ENCODE results near the gene RWDD2A.

Gene RWDD2A

GRCh38 chr6:83215131-83216047, 22.2 kb downstream of the RWDD2A start:
- Histone ChIP-seq H2BK12ac (ENCODE audit: low read length in 2 of 2) (no peak overlapping the region), H3K4ac (ENCODE audit: low read depth in 1 of 2, low read length in 2 of 2) (no peak overlapping the region), H3K18ac (ENCODE audit: low read depth in 1 of 2, low read length in 2 of 2) (no peak overlapping the region), H3K36me3 (ENCODE audit: control insufficient read depth in 1 of 2, insufficient read depth in 2 of 2, low read depth in 1 of 2, low read length in 2 of 2) (peaks cover 0 to 21% of the 10 kb centered on the region in 2 experiments), H3K27me3 (ENCODE audit: control insufficient read depth in 1 of 2, insufficient read depth in 1 of 2, low read length in 2 of 2) (no peaks in the 10 kb centered on the region), H2AFZ (ENCODE audit: low read depth, low read length) (no peak overlapping the region), H3K9ac (ENCODE audit: low read length) (peak overlapping the region; percentile 76), H2BK15ac (ENCODE audit: low read depth, poor library complexity, severe bottlenecking) (no peak overlapping the region), H3K14ac (ENCODE audit: low read length in 2 of 2) (no peak overlapping the region), H3K27ac (ENCODE audit: low read length, poor library complexity, severe bottlenecking) (peak overlapping the region; percentile 4), H2BK120ac (ENCODE audit: low read depth, low read length) (no peak overlapping the region), H3K4me3 (ENCODE audit: insufficient read depth in 1 of 2, low read depth in 1 of 2, low read length in 2 of 2) (no peak overlapping the region), H3K4me1 (ENCODE audit: control insufficient read depth, insufficient read depth, low read depth, low read length) (no peaks in the 10 kb centered on the region), H3K79me1 (replicated peaks; ENCODE audit: low read length, poor library complexity, severe bottlenecking) (no peaks in the 10 kb centered on the region), H2AK5ac (ENCODE audit: low read length, severe bottlenecking) (no peak overlapping the region), H4K91ac (ENCODE audit: low read length) (no peak overlapping the region), H3K23ac (ENCODE audit: low read length in 2 of 2) (no peak overlapping the region), H2BK5ac (ENCODE audit: low read depth, low read length, poor library complexity, severe bottlenecking) (no peak overlapping the region), H3K4me2 (ENCODE audit: low read length, poor library complexity, severe bottlenecking) (no peak overlapping the region), H3K9me3 (ENCODE audit: control insufficient read depth, low read length) (no peaks in the 10 kb centered on the region), H4K8ac (ENCODE audit: low read length) (no peak overlapping the region)
- WGBS = 49% methylated on average over 6 of the region's 7 CpGs
- DNase-seq = peak; percentile 83

- no peak overlapping the region for H3K14ac ChIP-seq (ENCODE audit: low read length in 2 of 2)
- H3K4me1 ChIP-seq (ENCODE audit: control insufficient read depth, insufficient read depth, low read depth, low read length) = no peaks in the 10 kb centered on the region
- H3K9me3 ChIP-seq (ENCODE audit: control insufficient read depth, low read length) = no peaks in the 10 kb centered on the region
- no peak for DNase-seq
- no peaks in the 10 kb centered on the region for H3K79me1 ChIP-seq (replicated peaks; ENCODE audit: low read length, poor library complexity, severe bottlenecking)
- no peak overlapping the region for H3K4ac ChIP-seq (ENCODE audit: low read depth in 1 of 2, low read length in 2 of 2)
- no peak overlapping the region for H4K91ac ChIP-seq (ENCODE audit: low read length)
- H4K8ac ChIP-seq (ENCODE audit: low read length) = no peak overlapping the region
- no peak overlapping the region for H2AFZ ChIP-seq (ENCODE audit: low read depth, low read length)
- no peak overlapping the region for H2AK5ac ChIP-seq (ENCODE audit: low read length, severe bottlenecking)
- no peak overlapping the region for H3K4me3 ChIP-seq (ENCODE audit: insufficient read depth in 1 of 2, low read depth in 1 of 2, low read length in 2 of 2)
- no peak overlapping the region for H2BK120ac ChIP-seq (ENCODE audit: low read depth, low read length)
- no peak overlapping the region for H3K9ac ChIP-seq (ENCODE audit: low read length)
- H3K36me3 ChIP-seq (ENCODE audit: control insufficient read depth in 1 of 2, insufficient read depth in 2 of 2, low read depth in 1 of 2, low read length in 2 of 2) = peaks cover 0 to 11% of the 10 kb centered on the region in 2 experiments
- H2BK15ac ChIP-seq (ENCODE audit: low read depth, poor library complexity, severe bottlenecking) = no peak overlapping the region
- H3K18ac ChIP-seq (ENCODE audit: low read depth in 1 of 2, low read length in 2 of 2) = no peak overlapping the region
- no peak overlapping the region for H3K23ac ChIP-seq (ENCODE audit: low read length in 2 of 2)
- no peak overlapping the region for H2BK5ac ChIP-seq (ENCODE audit: low read depth, low read length, poor library complexity, severe bottlenecking)
- H3K27me3 ChIP-seq (ENCODE audit: control insufficient read depth in 1 of 2, insufficient read depth in 1 of 2, low read length in 2 of 2) = no peaks in the 10 kb centered on the region
- no peak overlapping the region for H3K27ac ChIP-seq (ENCODE audit: low read length, poor library complexity, severe bottlenecking)
- no peak overlapping the region for H3K4me2 ChIP-seq (ENCODE audit: low read length, poor library complexity, severe bottlenecking)
- no peak overlapping the region for H2BK12ac ChIP-seq (ENCODE audit: low read length in 2 of 2)
Measured at GRCh38 chr6:83216806-83217205, 23.6 kb downstream of the RWDD2A start.

- Histone ChIP-seq H3K79me1 (replicated peaks; ENCODE audit: low read length, poor library complexity, severe bottlenecking) (no peaks in the 10 kb centered on the region), H3K9ac (ENCODE audit: low read length) (no peak overlapping the region), H2AK5ac (ENCODE audit: low read length, severe bottlenecking) (no peak overlapping the region), H3K4me3 (ENCODE audit: insufficient read depth in 1 of 2, low read depth in 1 of 2, low read length in 2 of 2) (no peak overlapping the region), H3K27ac (ENCODE audit: low read length, poor library complexity, severe bottlenecking) (no peak overlapping the region), H4K8ac (ENCODE audit: low read length) (no peak overlapping the region), H3K4me2 (ENCODE audit: low read length, poor library complexity, severe bottlenecking) (no peak overlapping the region), H4K91ac (ENCODE audit: low read length) (no peak overlapping the region), H3K4ac (ENCODE audit: low read depth in 1 of 2, low read length in 2 of 2) (no peak overlapping the region), H3K36me3 (ENCODE audit: control insufficient read depth in 1 of 2, insufficient read depth in 2 of 2, low read depth in 1 of 2, low read length in 2 of 2) (peaks cover 0 to 19% of the 10 kb centered on the region in 2 experiments), H3K9me3 (ENCODE audit: control insufficient read depth, low read length) (no peaks in the 10 kb centered on the region), H3K18ac (ENCODE audit: low read depth in 1 of 2, low read length in 2 of 2) (no peak overlapping the region), H2BK5ac (ENCODE audit: low read depth, low read length, poor library complexity, severe bottlenecking) (no peak overlapping the region), H3K4me1 (ENCODE audit: control insufficient read depth, insufficient read depth, low read depth, low read length) (no peaks in the 10 kb centered on the region), H3K23ac (ENCODE audit: low read length in 2 of 2) (no peak overlapping the region), H3K14ac (ENCODE audit: low read length in 2 of 2) (no peak overlapping the region), H2BK12ac (ENCODE audit: low read length in 2 of 2) (no peak overlapping the region), H2BK120ac (ENCODE audit: low read depth, low read length) (no peak overlapping the region), H3K27me3 (ENCODE audit: control insufficient read depth in 1 of 2, insufficient read depth in 1 of 2, low read length in 2 of 2) (no peaks in the 10 kb centered on the region), H2BK15ac (ENCODE audit: low read depth, poor library complexity, severe bottlenecking) (no peak overlapping the region), H2AFZ (ENCODE audit: low read depth, low read length) (no peak overlapping the region)
- WGBS = 100% methylated on average over 1 of the region's 3 CpGs
- no peak for DNase-seq
Measured at GRCh38 chr6:83218646-83219045, 25.5 kb downstream of the RWDD2A start.

- H3K9ac ChIP-seq (ENCODE audit: low read length) = no peak overlapping the region
- peaks cover 0 to 20% of the 10 kb centered on the region in 2 experiments for H3K36me3 ChIP-seq (ENCODE audit: control insufficient read depth in 1 of 2, insufficient read depth in 2 of 2, low read depth in 1 of 2, low read length in 2 of 2)
- H4K8ac ChIP-seq (ENCODE audit: low read length) = no peak overlapping the region
- no peak overlapping the region for H2BK5ac ChIP-seq (ENCODE audit: low read depth, low read length, poor library complexity, severe bottlenecking)
- no peak overlapping the region for H3K4me3 ChIP-seq (ENCODE audit: insufficient read depth in 1 of 2, low read depth in 1 of 2, low read length in 2 of 2)
- no peak overlapping the region for H2AFZ ChIP-seq (ENCODE audit: low read depth, low read length)
- H2AK5ac ChIP-seq (ENCODE audit: low read length, severe bottlenecking) = peak overlapping the region; percentile 80
- H3K14ac ChIP-seq (ENCODE audit: low read length in 2 of 2) = no peak overlapping the region
- peak overlapping the region in 1 of 2 experiments; percentile 60 for H3K4ac ChIP-seq (ENCODE audit: low read depth in 1 of 2, low read length in 2 of 2)
- H3K79me1 ChIP-seq (replicated peaks; ENCODE audit: low read length, poor library complexity, severe bottlenecking) = no peaks in the 10 kb centered on the region
- H3K27me3 ChIP-seq (ENCODE audit: control insufficient read depth in 1 of 2, insufficient read depth in 1 of 2, low read length in 2 of 2) = no peaks in the 10 kb centered on the region
- H3K23ac ChIP-seq (ENCODE audit: low read length in 2 of 2) = no peak overlapping the region
- H3K18ac ChIP-seq (ENCODE audit: low read depth in 1 of 2, low read length in 2 of 2) = no peak overlapping the region
- no peak overlapping the region for H3K27ac ChIP-seq (ENCODE audit: low read length, poor library complexity, severe bottlenecking)
- no peak overlapping the region for H4K91ac ChIP-seq (ENCODE audit: low read length)
- no peak overlapping the region for H2BK15ac ChIP-seq (ENCODE audit: low read depth, poor library complexity, severe bottlenecking)
- DNase-seq = no peak
- no peak overlapping the region for H2BK12ac ChIP-seq (ENCODE audit: low read length in 2 of 2)
- no peak overlapping the region for H2BK120ac ChIP-seq (ENCODE audit: low read depth, low read length)
- no peak overlapping the region for H3K4me2 ChIP-seq (ENCODE audit: low read length, poor library complexity, severe bottlenecking)
- no peaks in the 10 kb centered on the region for H3K9me3 ChIP-seq (ENCODE audit: control insufficient read depth, low read length)
- no peaks in the 10 kb centered on the region for H3K4me1 ChIP-seq (ENCODE audit: control insufficient read depth, insufficient read depth, low read depth, low read length)
Measured at GRCh38 chr6:83220121-83220520, 27.0 kb downstream of the RWDD2A start.
